Left kidney (tissue), 2 donors: ENCODE data around the gene ATE1. TPM values are rescaled to one million over a fixed set of nuclear protein-coding genes. Genes with fewer than 3 reads are reported as not detected.
"Not testable (repeated sequence)": the region's sequence is repeated elsewhere in the genome, so short reads cannot be mapped to it uniquely, and the experiment has no call there.

Experiments
- DNase-seq: peaks from one replicate; pipeline ENCODE4 v3.0.0-alpha.2; 2013
- polyA plus RNA-seq: library from polyadenylated mRNA; unstranded; fragments of 120-200 nt; gene quantifications from one replicate; pipeline ENCODE4 v1.2.1, GENCODE V29; 2013; ENCODE audit not compliant: insufficient read length

Gene ATE1
- polyA plus RNA-seq, 1 donor: 38.7 TPM

DNA sequence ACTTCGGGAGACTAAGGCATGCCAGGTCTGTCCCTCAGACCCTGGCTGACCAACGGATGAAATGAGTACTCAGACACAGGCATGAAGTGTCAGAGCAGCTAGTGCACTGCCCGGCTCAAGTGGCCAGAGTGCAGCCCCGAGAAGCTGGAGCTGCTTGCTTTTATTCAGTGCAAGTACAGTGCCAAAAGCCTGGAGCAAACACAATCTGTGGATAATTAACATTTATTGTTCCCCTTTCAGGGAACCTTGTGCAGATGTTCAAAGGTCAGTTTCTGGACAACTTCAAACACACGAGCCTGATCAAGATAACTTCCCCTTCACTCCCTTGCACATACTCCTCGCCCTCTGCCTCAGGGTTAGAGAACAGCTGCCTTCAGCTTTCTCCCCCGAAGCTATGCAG is 7.9 kb upstream of the ATE1 start:
- DNase-seq: no peak

DNA sequence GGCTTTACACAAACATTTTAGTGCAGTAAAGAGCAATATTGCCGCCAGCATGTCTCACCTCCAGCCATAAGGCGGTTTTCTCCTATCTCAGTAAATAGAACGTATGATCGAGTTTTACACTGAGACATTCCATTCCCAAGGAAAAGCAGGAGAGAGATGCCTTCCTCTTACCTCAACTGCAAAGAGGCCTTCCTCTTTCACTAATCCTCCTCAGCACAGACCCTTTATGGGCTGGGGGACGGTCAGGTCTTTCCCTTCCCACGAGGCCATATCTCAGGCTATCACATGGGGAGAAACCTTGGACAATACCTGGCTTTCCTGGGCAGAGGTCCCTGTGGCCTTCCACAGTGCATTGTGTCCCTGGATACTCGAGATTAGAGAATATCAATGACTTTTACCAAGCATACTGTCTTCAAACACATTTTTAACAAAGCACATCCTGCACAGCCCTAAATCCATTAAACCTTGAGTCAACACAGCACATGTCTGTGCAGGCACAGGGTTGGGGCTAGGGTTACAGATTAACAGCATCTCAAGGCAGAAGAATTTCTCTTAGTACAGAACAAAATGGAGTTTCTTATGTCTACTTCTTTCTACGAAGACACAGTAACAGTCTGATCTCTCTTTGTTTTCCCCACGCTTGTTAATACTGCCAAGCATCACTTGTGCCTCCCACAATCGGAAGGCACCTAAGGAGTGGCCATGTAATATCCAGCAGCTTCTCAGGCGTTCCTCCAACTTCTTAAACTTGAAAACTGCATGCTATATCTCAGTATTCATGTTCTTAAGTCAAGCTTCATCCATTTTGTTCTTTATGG is 2.6 kb upstream of the ATE1 start:
- DNase-seq: not testable (repeated sequence)

DNA sequence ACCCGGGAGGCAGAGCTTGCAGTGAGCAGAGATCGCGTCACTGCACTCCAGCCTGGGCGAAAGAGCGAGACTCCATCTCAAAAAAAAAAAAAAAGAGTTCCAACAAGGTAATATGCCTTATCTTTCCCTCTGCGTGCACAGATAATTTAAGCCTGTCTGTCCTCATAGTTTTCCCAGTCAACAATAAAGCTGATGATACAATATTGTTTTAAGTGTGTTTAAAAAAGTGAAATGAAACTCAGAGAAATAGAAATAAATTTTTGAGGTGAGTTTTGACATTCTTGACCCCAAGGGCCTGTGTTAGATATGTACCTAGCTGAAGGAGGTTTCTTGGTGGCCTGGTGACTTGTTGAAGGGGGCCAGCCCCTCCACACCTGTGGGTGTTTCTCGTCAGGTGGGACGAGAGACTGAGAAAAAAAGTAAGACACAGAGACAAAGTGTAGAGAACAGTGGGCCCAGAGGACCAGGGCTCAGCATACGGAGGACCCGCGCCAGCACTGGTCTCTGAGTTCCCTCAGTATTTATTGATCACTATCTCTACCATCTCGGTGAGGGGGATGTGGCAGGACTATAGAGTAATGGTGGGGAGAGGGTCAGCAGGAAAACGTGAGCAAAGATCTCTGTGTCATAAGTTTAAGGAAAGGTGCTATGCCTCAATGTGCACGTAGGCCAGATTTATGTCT is 1.9 kb upstream of the ATE1 start:
- DNase-seq: not testable (repeated sequence)

DNA sequence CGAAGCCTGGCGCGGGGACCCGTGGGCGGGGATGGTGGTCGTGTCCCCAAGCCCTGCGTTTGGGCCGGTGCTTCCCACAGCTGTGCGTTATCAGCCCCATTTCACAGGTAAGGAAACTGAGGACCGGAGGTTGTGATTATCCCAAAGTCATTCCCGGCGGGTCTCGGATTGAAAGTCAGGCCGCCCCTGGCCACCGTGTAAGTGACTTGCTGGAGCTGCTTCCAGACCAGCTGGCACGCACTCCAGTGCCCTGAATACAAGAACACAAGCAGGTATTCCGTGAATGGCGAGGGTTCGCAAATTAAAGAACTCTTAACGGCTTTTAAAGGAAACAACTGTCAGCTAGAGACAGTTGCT is 675 bp upstream of the ATE1 start:
- no peak for DNase-seq

DNA sequence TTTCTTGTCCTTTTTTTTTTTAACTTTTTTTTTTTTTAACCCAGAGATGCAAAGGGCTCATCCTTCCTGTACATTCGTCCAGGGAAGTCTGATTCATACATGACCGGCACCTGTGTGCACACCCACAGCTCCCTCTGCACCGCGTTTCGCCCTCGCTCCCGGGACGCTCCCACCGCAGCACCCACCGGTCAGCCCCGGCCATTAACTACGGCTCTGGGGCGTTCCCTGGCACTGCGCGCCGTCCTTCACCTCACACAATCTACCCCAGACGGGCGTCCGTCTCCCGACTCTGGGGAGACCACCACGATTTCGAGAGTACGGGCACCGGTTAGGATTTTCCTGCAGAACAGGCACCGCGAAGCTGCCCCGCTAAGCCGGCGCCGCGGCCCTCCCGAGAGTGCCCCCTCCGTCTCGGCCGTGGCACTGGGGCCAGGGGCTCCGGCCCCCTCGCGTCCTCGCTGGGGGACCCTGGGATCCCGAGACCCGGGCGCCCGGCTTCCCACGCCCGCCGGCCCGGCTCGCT is 452 bp downstream of the ATE1 start:
- DNase-seq: peak; percentile 49

DNA sequence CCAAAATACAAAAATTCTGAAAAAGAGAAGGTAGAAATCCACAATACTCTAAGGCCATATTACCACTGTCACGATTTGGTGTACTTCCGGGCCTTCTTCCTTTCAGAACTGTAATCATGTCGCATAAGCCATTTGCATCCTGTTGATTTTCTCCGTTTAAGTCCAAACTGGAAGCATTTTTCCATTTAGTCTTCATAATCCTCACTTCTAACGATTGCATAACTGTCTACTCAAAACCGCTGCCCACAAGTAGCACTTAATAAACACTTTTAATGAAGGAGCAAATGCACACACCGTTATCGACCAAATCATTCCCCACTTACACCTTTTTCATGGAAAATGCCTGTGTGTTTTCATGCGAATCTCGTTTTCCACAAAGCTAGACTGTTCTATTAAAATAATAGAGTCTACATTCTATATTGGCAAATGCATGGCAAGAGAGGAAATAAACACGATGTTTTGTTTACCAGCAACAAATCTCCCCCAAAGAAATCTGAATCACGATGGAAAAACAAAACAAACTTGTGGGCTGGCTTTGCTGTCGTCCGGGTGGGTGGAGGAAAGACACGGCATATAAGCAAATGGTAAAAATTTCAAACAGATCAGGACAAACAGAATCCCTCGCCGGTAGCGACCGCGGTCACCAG is 1.0 kb downstream of the ATE1 start:
- DNase-seq: peak; percentile 25

DNA sequence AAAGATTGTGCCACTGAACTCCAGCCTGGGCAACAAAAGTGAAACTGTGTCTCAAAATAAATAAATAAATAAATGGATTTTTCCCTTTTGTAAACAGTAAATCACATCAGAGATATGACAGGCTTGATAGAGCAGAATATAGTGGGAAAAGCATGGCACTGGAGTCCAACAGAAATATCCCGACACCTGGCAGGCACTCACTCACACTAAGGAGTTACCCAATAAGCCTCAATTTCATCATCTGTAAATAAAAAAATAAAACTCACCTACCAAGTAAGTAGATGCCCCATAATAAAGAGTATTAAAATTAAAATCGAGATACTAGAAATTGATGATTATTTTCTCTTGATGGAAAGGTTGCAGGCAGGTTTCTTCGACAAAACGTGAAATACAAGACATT is 1.7 kb downstream of the ATE1 start:
- no peak for DNase-seq

DNA sequence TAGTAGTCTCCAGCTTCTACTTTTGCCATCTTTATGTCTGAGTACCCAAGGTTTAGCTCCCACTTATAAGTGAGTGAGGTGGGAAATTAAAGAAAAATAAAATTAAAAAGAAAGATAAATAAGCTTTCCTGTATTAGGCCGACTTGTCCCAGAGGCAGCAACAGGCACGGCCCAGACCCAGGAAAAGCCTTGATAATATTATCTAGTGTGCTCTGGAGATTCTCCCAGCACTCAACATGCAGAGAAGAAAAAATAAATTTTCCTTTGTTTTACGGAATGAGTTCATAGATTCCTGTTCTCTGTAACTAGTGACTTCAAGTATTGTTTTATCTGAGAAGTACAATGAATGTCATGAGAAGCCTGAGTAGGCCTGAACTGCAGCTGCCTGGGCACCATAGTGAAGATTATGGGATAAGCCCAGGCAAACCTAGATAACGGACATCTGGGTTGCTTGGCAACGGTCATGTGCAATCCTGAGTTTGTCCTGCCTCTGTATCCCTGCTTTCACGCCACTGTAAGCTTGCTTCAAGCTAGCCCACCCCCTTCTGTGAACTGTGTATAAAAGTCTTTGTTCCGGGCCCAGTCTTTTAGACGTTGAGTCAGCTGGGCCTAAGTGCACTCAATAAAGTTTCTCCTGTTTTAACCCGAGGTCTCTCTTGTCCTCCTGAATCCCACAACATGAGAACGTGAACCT is 6.4 kb downstream of the ATE1 start:
- DNase-seq: no peak

DNA sequence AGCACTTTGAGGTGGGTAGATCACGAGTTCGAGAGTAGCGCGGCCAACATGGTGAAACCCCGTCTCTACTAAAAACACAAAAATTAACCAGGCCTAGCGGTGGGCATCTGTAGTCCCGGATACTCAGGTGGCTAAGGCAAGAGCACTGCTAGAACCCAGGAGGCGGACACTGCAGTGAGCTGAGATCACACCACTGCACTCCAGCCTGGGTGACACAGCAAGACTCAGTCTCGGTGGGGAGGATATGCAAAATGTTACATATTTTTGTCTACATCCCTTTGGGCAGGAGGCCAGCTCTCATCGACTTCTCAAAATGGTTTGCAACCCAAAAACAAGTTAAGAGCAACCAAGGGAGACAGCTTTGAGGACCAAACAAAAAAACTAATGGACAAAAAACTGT is 8.2 kb downstream of the ATE1 start:
- DNase-seq: no peak

DNA sequence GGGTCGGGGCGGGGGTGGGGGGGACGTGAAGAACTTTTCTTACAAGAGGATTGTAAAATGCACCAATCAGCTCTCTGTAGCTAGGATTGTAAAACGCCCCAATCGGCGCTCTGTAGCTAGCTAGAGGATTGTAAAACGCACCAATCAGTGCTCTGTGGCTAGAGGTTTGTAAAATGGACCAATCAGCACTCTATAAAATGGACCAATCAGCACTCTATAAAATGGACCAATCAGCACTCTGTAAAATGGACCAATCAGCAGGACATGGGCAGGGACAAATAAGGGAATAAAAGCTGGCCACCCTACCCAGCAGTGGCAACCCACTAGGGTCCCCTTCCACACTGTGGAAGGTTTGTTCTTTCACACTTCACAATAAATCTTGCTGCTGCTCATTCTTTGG is 9.0 kb downstream of the ATE1 start:
- DNase-seq: not testable (repeated sequence)

DNA sequence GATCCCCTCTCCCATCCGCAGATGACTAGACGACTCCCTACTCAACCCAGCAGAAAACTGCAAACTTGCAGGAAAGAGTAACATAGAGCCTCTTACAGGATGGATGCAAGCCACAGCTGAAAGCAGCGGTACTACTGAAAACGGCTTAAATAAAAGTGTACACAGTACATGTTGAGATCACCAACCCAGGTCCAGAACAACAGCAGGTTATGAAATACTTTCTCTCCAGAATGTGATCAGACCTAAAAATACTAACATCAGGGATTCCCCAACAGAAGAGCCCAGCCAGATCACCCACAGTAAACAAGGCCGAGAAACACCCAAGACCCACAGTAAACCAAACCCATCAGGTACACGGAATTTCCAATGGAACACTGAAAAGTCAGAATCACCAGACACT is 13.2 kb downstream of the ATE1 start:
- no peak for DNase-seq

DNA sequence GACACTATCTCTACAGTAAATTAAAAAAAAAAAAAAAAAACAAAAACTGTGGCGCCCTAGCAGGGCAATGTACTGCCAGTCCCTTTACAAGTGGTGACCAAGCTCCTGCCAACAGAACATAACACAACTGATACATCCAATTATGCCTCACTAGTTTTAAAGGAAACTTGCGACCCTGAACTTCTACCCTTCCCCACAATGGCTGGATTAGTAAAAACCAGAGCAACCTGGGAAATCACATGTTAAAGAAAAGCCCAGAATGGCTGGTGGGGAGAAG is 16.5 kb downstream of the ATE1 start:
- no peak for DNase-seq

DNA sequence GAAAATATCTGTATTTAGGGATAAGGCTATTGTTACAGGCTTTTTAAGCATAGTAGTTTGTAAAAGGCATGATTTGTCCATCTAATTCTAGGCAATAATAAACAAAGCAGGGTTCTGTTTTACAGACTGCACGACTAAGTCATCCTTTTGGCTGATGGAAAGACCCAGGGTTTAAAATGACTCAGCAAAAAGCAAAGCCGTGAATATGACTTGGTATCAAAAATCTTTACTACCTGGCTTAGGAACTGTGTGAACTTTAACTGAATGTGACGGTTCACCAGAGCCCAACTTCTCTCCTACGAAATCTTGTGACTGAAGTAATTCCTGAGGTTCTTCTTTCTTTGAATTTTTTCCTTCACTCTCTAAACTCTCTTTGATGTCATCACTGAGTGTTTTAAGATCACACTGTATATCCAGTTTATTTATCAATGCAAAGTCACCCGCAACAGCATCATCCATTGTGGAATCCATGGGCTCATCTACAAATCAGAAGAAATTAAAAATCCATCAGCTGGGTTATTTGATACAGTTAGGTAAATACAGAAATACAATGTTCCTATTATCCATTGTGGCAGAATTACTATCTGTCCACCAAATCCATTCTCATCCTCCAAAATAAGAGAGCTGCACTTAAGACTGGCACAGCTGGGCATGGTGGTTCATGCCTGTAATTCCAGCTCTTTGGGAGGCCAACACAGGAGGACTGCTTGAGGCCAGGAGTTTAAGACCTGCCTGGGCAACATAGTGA is 17.0 kb downstream of the ATE1 start:
- DNase-seq: no peak

DNA sequence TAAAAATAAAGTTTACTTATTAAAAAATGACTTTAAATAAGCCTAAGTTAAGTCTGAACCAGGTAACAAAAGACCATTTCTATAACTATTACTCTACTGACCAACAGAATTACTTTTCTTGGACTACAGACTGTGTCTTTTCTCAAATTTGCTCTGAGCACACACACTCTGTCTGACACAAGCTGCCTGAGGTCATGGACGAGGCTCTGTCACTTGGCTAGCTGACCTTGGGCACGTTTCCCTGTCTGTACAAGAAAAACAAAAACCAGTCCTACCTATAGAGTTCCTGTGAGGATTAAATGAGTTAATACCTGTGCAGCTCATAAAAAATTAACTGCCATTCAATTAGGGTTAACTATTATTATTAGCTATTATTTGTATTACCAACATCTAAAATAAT is 22.9 kb downstream of the ATE1 start:
- DNase-seq: no peak

DNA sequence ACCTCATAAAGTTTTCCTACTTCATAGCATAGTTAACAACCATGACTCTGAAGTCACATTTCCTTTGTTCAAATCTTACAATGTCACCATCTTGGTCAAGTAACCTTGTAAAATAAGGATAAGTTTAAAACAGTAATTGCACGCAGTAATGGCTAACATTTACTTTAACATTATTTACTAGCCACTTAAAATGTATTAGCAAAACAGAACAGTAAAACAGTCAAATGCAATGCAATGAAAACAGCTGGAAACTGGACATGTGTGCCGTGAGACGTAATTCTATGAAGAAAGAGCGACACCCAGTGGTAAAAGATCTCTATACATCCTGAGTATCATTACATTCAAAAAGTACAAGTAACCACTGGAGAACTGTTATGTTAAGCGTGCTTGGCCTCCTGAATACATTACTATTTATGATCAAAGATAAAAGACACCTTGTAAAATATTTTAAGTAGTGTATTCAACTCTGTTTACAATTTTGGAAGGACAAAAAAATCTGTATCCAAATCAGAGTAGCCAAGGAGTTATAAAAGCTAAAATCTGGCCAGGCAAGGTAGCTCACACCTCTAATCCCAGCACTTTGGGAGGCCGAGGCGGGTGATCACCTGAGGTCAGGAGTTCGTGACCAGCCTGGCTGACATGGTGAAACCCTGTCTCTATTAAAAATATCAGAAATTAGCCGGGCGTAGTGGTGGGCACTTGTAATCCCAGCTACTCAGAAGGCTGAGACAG is 27.2 kb downstream of the ATE1 start:
- peak; percentile 91 for DNase-seq

DNA sequence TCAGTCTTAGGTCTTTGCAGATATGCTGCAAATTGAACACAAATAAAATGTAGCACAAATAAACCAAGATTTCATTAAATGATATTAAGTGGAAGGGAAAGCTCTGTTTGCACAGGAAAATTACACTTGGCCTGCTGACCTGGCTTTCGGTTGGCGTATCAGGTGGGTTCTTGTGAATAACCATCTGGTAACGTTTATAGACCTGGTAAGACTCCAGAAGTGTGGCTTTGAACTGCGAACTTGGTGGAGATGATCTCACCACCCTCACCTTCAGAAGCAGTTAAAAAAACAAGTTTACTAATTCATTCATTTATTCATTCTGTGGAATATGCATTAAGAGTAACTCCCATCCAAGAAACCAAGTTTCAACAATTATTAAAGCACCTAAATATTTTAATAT is 28.1 kb downstream of the ATE1 start:
- no peak for DNase-seq

DNA sequence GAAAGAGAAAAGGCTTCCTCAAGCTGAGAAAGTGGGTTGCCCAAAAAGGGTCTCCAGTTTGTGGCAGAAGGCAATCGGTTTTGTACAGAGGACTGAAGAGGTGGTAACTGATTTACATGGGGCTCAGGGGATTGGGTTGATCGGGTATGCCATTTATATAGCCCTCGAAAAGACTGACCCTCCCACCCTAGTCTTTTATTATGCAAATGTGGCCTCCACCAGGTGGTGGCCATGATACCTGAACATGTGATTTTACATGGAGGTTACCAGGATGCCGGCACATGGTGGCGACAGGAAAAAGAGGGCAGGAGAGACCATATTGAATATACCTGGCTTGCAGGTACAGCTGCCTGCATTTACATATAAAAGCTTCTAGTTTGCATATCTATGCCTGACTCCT is 36.7 kb downstream of the ATE1 start:
- DNase-seq: no peak

DNA sequence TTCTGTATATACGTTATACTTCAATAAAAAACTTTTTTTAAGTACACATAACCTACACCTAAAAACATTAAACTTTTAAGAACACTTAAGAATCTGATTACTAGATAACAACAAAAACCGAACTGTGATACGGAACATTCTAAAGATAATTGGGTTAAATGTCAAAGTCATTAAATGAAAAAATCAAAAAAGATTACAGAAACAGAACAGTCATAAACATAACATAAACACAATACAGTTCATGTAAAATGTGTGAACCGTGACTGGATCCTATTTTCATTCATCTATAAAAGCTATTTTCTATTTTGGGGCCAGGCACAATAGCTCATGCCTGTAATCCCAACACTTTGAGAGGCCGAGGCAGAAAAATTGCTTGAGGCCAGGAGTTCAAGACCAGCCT is 38.6 kb downstream of the ATE1 start:
- no peak for DNase-seq

DNA sequence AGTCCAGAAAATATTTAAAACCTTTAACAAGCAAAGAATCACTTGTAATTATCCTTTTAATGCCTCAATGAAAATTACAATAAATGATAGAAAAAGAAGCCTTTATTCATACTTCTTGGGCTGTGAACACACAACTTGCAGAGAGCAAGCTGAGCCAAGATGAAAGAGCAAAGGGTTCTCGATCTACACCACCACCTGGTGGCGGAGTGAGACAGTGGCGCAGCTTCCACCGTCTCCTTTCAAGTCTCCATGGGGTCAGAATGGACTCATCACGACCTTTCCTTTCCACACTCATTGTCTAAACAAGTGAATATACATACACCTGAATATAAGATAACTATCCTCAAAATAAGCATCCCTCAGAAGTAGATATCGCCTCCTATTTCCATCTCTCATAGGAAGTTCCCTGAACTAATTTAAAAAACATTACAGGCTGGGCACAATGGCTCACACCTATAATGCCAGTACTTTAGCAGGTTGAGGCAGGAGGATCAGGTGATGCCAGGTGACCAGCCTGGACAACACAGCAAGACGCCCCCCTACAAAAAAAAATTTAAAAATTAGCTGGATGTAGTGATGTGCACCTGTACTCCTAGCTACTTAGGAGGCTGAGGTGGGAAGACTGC is 40.7 kb downstream of the ATE1 start:
- peak; percentile 68 for DNase-seq

DNA sequence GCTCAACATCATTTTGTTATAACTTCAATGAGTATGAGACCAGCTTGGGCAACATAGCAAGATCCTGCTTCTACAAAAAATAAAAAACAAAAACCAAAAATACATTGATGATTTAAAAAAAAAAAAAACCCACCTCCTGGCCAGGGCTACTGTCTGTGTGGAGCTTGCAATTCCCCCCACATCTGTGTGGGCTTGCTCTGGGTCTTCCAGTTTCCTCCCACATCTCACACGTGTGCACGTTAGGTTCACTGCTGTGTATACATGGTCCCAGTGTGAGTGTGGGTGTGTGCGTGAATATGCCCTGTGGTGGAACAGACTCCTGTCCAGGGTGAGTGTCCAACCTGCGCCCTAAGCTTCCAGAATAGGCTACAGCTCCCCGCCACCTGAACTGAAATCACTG is 41.6 kb downstream of the ATE1 start:
- no peak for DNase-seq

DNA sequence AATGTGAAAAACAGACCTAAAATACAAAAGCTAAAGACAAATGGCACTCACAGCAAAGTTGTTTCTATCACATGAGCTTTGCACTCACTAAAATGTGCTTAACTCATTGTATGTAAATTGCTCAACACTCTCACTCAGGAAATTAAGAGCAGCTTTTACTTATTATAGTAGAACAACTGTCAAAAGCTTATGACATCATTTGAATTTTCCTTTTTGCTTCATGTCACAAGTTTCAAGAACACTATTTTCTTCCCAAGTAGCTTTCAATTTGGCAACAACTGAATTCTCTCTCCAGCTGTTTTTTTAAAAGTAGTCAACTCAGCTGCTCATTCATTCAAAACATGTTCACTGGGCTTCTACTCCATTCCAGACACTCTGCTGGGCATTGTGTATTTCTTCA is 46.9 kb downstream of the ATE1 start:
- no peak for DNase-seq
